GM12878 (cell line): Measurements from ENCODE around the gene VTI1A. TPM values are rescaled to one million over a fixed set of nuclear protein-coding genes. Genes with fewer than 3 reads are reported as not detected.

ENCODE experiments used
- ATF7 ChIP-seq: fragments of 450-650 bp; IDR thresholded peaks from 2 replicates; pipeline ENCODE4 v1.6.1; 2016; ENCODE audit warnings: low read depth, mild to moderate bottlenecking
- BHLHE40 ChIP-seq, 2 experiments: fragments of 450-650 bp in 1 of 2; IDR thresholded peaks; 2 replicates each; pipeline ENCODE4 v1.6.1; 2011 to 2017; ENCODE audit warnings: low read depth in 2 of 2, borderline replicate concordance in 1 of 2, improper control_type of control experiment in 1 of 2, low read length in 1 of 2, mild to moderate bottlenecking in 1 of 2
- CEBPB ChIP-seq, 2 experiments: fragments of 150-350 bp in 1 of 2; IDR thresholded peaks; 2 replicates each; pipeline ENCODE4 v1.6.1; 2012 to 2014; ENCODE audit warnings: low read depth in 2 of 2, low read length in 2 of 2, borderline replicate concordance in 1 of 2, inconsistent platforms in 1 of 2
- CHD2 ChIP-seq: IDR thresholded peaks from 2 replicates; pipeline ENCODE4 v1.6.1; 2011; ENCODE audit warnings: low read depth, low read length, improper control_type of control experiment, borderline replicate concordance
- CREM ChIP-seq: IDR thresholded peaks from 2 replicates; pipeline ENCODE4 v1.6.1; 2014; ENCODE audit warnings: antibody characterized with exemption, low read depth
- EED ChIP-seq: sonication (generic); IDR thresholded peaks from 2 replicates; pipeline ENCODE4 v1.6.1; 2016; ENCODE audit warnings: antibody characterized with exemption, low read depth
- EP300 ChIP-seq, 2 experiments: fragments of 150-350 bp in 1 of 2; IDR thresholded peaks; 2 replicates each; pipeline ENCODE4 v1.6.1; 2011 to 2012; ENCODE audit warnings: low read depth in 2 of 2, low read length in 2 of 2, borderline replicate concordance in 1 of 2, improper control_type of control experiment in 1 of 2, inconsistent platforms in 1 of 2; ENCODE audit not compliant: control insufficient read depth in 1 of 2
- ESRRA ChIP-seq: IDR thresholded peaks from 2 replicates; pipeline ENCODE4 v1.6.1; 2012; ENCODE audit warnings: mild to moderate bottlenecking, low read length, improper control_type of control experiment
- GABPA ChIP-seq: IDR thresholded peaks from 2 replicates; pipeline ENCODE4 v1.6.1; 2014; ENCODE audit warnings: antibody characterized with exemption, low read depth, mild to moderate bottlenecking, inconsistent platforms
- JUNB ChIP-seq: IDR thresholded peaks from 2 replicates; pipeline ENCODE4 v1.6.1; 2016; ENCODE audit warnings: antibody characterized with exemption, mild to moderate bottlenecking
- NFIC ChIP-seq: IDR thresholded peaks from 2 replicates; pipeline ENCODE4 v1.6.1; 2012; ENCODE audit warnings: low read depth, mild to moderate bottlenecking, inconsistent platforms, low read length, moderate library complexity
- PAX5 ChIP-seq: IDR thresholded peaks from 2 replicates; pipeline ENCODE4 v1.6.1; 2011; ENCODE audit warnings: low read depth, low read length, borderline replicate concordance
- SPI1 ChIP-seq: IDR thresholded peaks from 2 replicates; pipeline ENCODE4 v1.6.1; 2011; ENCODE audit warnings: low read depth, mild to moderate bottlenecking, low read length, moderate library complexity, borderline replicate concordance; ENCODE audit not compliant: insufficient read depth
- TBL1XR1 ChIP-seq: IDR thresholded peaks from 2 replicates; pipeline ENCODE4 v1.6.1; 2012; ENCODE audit warnings: low read depth, low read length, improper control_type of control experiment
- ZBED1 ChIP-seq: IDR thresholded peaks from 2 replicates; pipeline ENCODE4 v1.6.1; 2016; ENCODE audit warnings: borderline replicate concordance
- ZSCAN29 ChIP-seq: fragments of 450-650 bp; IDR thresholded peaks from 2 replicates; pipeline ENCODE4 v1.6.1; 2017; ENCODE audit warnings: mild to moderate bottlenecking, moderate library complexity
- polyA plus RNA-seq, 11 experiments: library from polyadenylated mRNA; depleted of rRNA in 4 of 11; unstranded in 6 of 11; stranded (reverse) in 5 of 11; fragments of >200 nt; fragmentation: Nextera tagmentation in 4 of 11; fragmentation: Illumina TruSeq in 1 of 11; extraction: Ambion mirVana in 4 of 11; extraction: Trizol in 1 of 11; gene quantifications; 1 replicate in 1 of 11; 2 replicates in 10 of 11; pipeline versions ENCODE4 v1.2.1 to v1.2.3, GENCODE V29; 2011 to 2016; ENCODE audit warnings: inconsistent platforms in 2 of 11, missing spikeins in 2 of 11, low read depth in 1 of 11
- total RNA-seq, 4 experiments: library from RNA; depleted of rRNA in 3 of 4; stranded (reverse); fragments of >200 nt in 3 of 4; fragmentation: Illumina TruSeq in 1 of 4; extraction: Trizol in 1 of 4; gene quantifications; 2 replicates each; pipeline versions ENCODE4 v1.2.1 to v1.2.3, GENCODE V29; 2013 to 2021
- TF ChIP-seq, protein P1 (sequence below): IDR thresholded peaks from 2 replicates; pipeline ENCODE4 v1.6.1; 2012; ENCODE audit warnings: low read depth, low read length, improper control_type of control experiment
- TF ChIP-seq, protein P2 (sequence below): fragments of 450-650 bp; IDR thresholded peaks from 2 replicates; pipeline ENCODE4 v1.6.1; 2017; ENCODE audit warnings: mild to moderate bottlenecking, low read depth, inconsistent platforms; ENCODE audit not compliant: poor library complexity, severe bottlenecking
- TF ChIP-seq, protein P3 (sequence below): fragments of 450-650 bp; IDR thresholded peaks from 2 replicates; pipeline ENCODE4 v1.6.1; 2017; ENCODE audit warnings: low read depth, mild to moderate bottlenecking, moderate library complexity
- TF ChIP-seq, protein P4 (sequence below): fragments of 450-650 bp; IDR thresholded peaks from 2 replicates; pipeline ENCODE4 v1.6.1; 2018; ENCODE audit warnings: borderline replicate concordance, mild to moderate bottlenecking; ENCODE audit not compliant: partially characterized antibody
- TF ChIP-seq, protein P5 (sequence below): fragments of 450-650 bp; IDR thresholded peaks from 2 replicates; pipeline ENCODE4 v1.6.1; 2016; ENCODE audit warnings: mild to moderate bottlenecking

VTI1A gene
- total and polyA plus RNA-seq, 10 of the 15 experiments (the other 5 are each of a cell fraction or from before 2014, with no cell fraction given): 12.4 to 43.2 (median 27.5) TPM

DNA sequence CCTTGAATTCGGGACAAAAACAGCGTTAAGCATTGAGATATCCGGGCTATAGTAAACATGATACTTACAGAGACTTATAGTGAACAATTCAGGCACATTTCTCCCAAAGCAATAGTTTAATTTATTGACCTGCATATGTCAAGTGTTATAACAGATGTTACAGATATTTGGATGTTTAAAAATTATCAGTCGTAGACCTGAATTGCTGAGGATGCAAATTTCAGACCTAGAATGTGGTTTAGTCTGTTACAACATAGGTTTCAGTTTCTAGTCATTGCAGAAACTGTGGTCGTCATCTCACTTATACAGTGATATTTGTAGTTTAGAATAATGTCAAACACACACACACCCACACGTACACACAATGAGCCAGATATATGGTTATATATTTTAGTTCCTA is 85.2 kb downstream of the VTI1A start (continued):
- TF ChIP-seq NFIC: peak; percentile 96
- peak; percentile 63; the same call in 1 of the 2 replicates for TF ChIP-seq GABPA
- peak; percentile 64; the same call in 1 of the 2 replicates for TF ChIP-seq CHD2
- peak; percentile 84 for TF ChIP-seq CREM
- TF ChIP-seq, protein P1, sequence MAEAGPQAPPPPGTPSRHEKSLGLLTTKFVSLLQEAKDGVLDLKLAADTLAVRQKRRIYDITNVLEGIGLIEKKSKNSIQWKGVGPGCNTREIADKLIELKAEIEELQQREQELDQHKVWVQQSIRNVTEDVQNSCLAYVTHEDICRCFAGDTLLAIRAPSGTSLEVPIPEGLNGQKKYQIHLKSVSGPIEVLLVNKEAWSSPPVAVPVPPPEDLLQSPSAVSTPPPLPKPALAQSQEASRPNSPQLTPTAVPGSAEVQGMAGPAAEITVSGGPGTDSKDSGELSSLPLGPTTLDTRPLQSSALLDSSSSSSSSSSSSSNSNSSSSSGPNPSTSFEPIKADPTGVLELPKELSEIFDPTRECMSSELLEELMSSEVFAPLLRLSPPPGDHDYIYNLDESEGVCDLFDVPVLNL: no peak
- peak; percentile 59; the same call in 1 of the 2 replicates for TF ChIP-seq PAX5
- peak; percentile 90 for TF ChIP-seq TBL1XR1
- TF ChIP-seq, protein P2, sequence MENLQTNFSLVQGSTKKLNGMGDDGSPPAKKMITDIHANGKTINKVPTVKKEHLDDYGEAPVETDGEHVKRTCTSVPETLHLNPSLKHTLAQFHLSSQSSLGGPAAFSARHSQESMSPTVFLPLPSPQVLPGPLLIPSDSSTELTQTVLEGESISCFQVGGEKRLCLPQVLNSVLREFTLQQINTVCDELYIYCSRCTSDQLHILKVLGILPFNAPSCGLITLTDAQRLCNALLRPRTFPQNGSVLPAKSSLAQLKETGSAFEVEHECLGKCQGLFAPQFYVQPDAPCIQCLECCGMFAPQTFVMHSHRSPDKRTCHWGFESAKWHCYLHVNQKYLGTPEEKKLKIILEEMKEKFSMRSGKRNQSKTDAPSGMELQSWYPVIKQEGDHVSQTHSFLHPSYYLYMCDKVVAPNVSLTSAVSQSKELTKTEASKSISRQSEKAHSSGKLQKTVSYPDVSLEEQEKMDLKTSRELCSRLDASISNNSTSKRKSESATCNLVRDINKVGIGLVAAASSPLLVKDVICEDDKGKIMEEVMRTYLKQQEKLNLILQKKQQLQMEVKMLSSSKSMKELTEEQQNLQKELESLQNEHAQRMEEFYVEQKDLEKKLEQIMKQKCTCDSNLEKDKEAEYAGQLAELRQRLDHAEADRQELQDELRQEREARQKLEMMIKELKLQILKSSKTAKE: peak; percentile 82
- no peak for TF ChIP-seq ESRRA
- peak; percentile 95 for TF ChIP-seq ATF7
- peak; percentile 96 for TF ChIP-seq JUNB
- TF ChIP-seq EP300 (IDR thresholded peaks at IDR 0.05; ENCODE audit: borderline replicate concordance in 1 of 2, control insufficient read depth in 1 of 2, low read depth in 2 of 2, low read length in 2 of 2): peak; percentile 65 to 82; a peak in 3 of 4 replicates
- TF ChIP-seq, protein P3, sequence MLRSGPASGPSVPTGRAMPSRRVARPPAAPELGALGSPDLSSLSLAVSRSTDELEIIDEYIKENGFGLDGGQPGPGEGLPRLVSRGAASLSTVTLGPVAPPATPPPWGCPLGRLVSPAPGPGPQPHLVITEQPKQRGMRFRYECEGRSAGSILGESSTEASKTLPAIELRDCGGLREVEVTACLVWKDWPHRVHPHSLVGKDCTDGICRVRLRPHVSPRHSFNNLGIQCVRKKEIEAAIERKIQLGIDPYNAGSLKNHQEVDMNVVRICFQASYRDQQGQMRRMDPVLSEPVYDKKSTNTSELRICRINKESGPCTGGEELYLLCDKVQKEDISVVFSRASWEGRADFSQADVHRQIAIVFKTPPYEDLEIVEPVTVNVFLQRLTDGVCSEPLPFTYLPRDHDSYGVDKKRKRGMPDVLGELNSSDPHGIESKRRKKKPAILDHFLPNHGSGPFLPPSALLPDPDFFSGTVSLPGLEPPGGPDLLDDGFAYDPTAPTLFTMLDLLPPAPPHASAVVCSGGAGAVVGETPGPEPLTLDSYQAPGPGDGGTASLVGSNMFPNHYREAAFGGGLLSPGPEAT: peak; percentile 62; the same call in 1 of the 2 replicates
- TF ChIP-seq, protein P4, sequence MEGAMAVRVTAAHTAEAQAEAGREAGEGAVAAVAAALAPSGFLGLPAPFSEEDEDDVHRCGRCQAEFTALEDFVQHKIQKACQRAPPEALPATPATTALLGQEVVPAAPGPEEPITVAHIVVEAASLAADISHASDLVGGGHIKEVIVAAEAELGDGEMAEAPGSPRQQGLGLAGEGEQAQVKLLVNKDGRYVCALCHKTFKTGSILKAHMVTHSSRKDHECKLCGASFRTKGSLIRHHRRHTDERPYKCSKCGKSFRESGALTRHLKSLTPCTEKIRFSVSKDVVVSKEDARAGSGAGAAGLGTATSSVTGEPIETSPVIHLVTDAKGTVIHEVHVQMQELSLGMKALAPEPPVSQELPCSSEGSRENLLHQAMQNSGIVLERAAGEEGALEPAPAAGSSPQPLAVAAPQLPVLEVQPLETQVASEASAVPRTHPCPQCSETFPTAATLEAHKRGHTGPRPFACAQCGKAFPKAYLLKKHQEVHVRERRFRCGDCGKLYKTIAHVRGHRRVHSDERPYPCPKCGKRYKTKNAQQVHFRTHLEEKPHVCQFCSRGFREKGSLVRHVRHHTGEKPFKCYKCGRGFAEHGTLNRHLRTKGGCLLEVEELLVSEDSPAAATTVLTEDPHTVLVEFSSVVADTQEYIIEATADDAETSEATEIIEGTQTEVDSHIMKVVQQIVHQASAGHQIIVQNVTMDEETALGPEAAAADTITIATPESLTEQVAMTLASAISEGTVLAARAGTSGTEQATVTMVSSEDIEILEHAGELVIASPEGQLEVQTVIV: no peak
- no peak for TF ChIP-seq SPI1
- TF ChIP-seq ZSCAN29: no peak
- peak; percentile 80 to 91 for TF ChIP-seq BHLHE40 (IDR thresholded peaks at IDR 0.05; ENCODE audit: borderline replicate concordance in 1 of 2, low read depth in 2 of 2, low read length in 1 of 2)
- TF ChIP-seq, protein P5, sequence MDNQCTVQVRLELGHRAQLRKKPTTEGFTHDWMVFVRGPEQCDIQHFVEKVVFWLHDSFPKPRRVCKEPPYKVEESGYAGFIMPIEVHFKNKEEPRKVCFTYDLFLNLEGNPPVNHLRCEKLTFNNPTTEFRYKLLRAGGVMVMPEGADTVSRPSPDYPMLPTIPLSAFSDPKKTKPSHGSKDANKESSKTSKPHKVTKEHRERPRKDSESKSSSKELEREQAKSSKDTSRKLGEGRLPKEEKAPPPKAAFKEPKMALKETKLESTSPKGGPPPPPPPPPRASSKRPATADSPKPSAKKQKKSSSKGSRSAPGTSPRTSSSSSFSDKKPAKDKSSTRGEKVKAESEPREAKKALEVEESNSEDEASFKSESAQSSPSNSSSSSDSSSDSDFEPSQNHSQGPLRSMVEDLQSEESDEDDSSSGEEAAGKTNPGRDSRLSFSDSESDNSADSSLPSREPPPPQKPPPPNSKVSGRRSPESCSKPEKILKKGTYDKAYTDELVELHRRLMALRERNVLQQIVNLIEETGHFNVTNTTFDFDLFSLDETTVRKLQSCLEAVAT: peak; percentile 83
- TF ChIP-seq EED: peak; percentile 37; the same call in 1 of the 2 replicates
- peak; percentile 84; the same call in 1 of the 2 replicates for TF ChIP-seq ZBED1
- peak in 1 of 2 experiments; percentile 75; a peak in 1 of 4 replicates for TF ChIP-seq CEBPB (IDR thresholded peaks at IDR 0.05; ENCODE audit: borderline replicate concordance in 1 of 2, low read depth in 2 of 2, low read length in 2 of 2)
